Measurements from ENCODE around the gene PLA2G4A. TPM values are rescaled to one million over a fixed set of nuclear protein-coding genes. Genes with fewer than 3 reads are reported as not detected.

PLA2G4A gene
- total RNA-seq, 1 donor from 2014 or later = 11.0 TPM

- DNase-seq (ENCODE audit: low spot score) = no peak
Measured at GRCh38 chr1:186977266-186977957, 148.7 kb downstream of the PLA2G4A start.

GRCh38 chr1:186978596-186979556 lies 150.1 kb downstream of the PLA2G4A start:
- no peak for DNase-seq (ENCODE audit: low spot score)

GRCh38 chr1:186980400-186980799 lies 151.7 kb downstream of the PLA2G4A start:
- no peak for DNase-seq (ENCODE audit: low spot score)

GRCh38 chr1:186982116-186982515 lies 153.4 kb downstream of the PLA2G4A start:
- DNase-seq (ENCODE audit: low spot score) = no peak

GRCh38 chr1:186983327-186983726 lies 154.6 kb downstream of the PLA2G4A start:
- peak; percentile 67 for DNase-seq (ENCODE audit: low spot score)

GRCh38 chr1:186984959-186985358 lies 156.2 kb downstream of the PLA2G4A start:
- no peak for DNase-seq (ENCODE audit: low spot score)

- peak; percentile 13 for DNase-seq (ENCODE audit: low spot score)
Measured at GRCh38 chr1:186985889-186986491, 157.2 kb downstream of the PLA2G4A start.

GRCh38 chr1:186987065-186987464 lies 158.3 kb downstream of the PLA2G4A start:
- DNase-seq (ENCODE audit: low spot score) = no peak

- DNase-seq (ENCODE audit: low spot score) = no peak
Measured at GRCh38 chr1:186987769-186988168, 159.0 kb downstream of the PLA2G4A start.

- no peak for DNase-seq (ENCODE audit: low spot score)
Measured at GRCh38 chr1:186993996-186994395, 165.2 kb downstream of the PLA2G4A start.

GRCh38 chr1:186994897-186995296 lies 166.1 kb downstream of the PLA2G4A start:
- DNase-seq (ENCODE audit: low spot score) = no peak

GRCh38 chr1:186996816-186997215 lies 168.1 kb downstream of the PLA2G4A start:
- no peak for DNase-seq (ENCODE audit: low spot score)

GRCh38 chr1:186997877-186998276 lies 169.1 kb downstream of the PLA2G4A start:
- DNase-seq (ENCODE audit: low spot score) = no peak

GRCh38 chr1:186999506-186999905 lies 170.8 kb downstream of the PLA2G4A start:
- DNase-seq (ENCODE audit: low spot score) = no peak

GRCh38 chr1:187001198-187001889 lies 172.6 kb downstream of the PLA2G4A start:
- DNase-seq (ENCODE audit: low spot score) = no peak

GRCh38 chr1:187003353-187003752 lies 174.6 kb downstream of the PLA2G4A start:
- DNase-seq (ENCODE audit: low spot score) = no peak

GRCh38 chr1:187006896-187007295 lies 178.1 kb downstream of the PLA2G4A start:
- no peak for DNase-seq (ENCODE audit: low spot score)

- no peak for DNase-seq (ENCODE audit: low spot score)
Measured at GRCh38 chr1:187009320-187009719, 180.6 kb downstream of the PLA2G4A start.

- no peak for DNase-seq (ENCODE audit: low spot score)
Measured at GRCh38 chr1:187010571-187011309, 182.0 kb downstream of the PLA2G4A start.

- no peak for DNase-seq (ENCODE audit: low spot score)
Measured at GRCh38 chr1:187013582-187014200, 184.9 kb downstream of the PLA2G4A start.

GRCh38 chr1:187018291-187018690 lies 189.5 kb downstream of the PLA2G4A start:
- DNase-seq (ENCODE audit: low spot score) = no peak
